Activated effector memory CD4-positive, alpha-beta T cell treated with anti-CD3 and anti-CD28 coated beads, Interleukin-2, amount 50 U/mL, for 16 hours (primary cell): ENCODE measurements around the gene SAMD13.

Source experiments
- DNase-seq: peaks from one replicate; pipeline ENCODE4 v3.0.0-alpha.2; 2020

The SAMD13 gene

DNA sequence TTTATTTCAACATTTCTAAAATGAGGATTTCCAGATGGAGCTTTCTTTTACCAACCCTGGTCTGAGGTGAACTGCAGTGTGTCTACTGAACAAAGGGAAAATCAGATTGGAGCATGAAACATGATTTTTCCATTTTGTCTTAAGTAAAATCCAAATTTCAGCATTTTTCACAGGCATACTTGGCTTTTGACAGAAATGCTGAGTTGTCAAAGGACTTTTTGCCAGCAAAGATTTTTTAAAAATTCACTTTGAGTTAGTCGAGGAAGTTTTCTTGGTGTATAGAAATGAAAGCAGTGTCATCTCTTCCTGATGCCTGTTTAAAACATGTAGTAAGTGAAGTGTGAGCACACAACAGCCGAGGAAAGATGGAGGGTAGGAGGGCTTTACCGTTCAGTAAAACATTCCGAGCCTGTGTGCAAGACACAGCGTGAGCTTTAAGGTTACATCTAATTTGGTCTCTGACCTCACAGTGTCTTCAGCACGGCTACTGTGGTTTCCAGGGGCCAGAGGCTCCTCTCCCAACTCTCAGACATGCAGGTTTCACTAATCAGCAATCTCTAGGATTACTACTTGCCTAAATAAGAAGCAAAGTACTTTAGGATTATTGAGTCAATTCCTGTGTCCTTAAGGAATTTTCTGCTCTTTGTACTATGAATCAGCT, 45.9 kb downstream of the SAMD13 start:
- DNase-seq = no peak

- no peak for DNase-seq
Observed at GRCh38 chr1:84347932-84348555, 46.5 kb downstream of the SAMD13 start.

DNA sequence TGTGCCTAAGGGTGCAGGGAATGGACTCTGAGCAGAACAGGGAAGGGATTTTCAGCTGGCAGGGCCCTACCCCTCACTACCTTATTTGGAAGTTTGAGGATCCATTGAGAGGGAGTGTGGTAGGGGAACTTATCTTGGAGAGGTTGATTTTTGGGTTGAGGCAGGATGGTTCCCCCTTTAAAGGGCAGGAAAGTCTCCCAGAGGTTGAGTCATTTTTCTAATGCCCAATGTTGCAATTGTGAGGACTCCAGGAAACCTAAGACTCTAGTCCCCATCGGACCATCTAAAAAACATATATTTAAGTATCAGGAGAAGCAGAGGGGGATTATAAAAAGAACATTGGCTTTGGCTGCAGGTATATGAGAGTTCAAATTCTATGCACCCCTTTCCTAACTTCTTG, 47.3 kb downstream of the SAMD13 start:
- DNase-seq = no peak

DNA sequence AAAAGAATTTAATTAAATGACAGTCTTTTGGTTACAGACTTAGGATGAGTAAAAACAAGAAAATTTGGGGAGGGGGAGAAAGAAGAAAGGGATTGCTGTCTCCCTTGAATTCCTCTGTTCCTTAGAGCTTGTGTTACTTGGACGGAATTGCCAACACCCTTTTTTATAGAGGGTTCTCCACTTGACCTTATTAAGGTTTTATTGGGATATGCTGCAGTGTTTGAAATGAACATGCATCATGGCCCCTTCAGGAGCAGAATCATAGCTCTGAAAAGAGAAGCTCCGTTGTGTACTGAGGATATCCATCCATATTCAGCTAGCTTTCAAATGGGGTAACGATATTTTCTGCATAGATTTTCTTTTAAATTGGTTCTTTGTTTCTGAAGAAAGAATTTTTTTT, 48.6 kb downstream of the SAMD13 start:
- DNase-seq = no peak

DNA sequence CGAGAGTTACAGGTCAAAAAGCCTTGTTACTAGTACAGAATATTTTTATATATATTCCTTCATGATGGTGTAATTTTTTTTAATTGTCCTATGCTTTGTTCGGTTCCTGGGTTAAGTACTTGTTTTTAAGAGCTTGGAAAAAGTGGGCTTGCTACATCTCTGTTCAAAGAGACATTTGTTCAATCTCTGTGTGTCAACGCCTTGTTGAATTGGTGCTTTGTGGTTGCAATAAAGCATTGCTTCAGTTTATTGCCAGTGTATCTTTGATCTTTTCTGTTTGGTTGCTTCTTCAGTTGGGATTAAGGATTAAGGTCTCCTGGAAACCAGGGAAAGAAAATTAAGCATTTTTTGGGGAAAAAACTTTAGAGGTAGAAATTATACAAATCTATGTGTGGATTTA, 49.0 kb downstream of the SAMD13 start:
- DNase-seq = no peak

DNA sequence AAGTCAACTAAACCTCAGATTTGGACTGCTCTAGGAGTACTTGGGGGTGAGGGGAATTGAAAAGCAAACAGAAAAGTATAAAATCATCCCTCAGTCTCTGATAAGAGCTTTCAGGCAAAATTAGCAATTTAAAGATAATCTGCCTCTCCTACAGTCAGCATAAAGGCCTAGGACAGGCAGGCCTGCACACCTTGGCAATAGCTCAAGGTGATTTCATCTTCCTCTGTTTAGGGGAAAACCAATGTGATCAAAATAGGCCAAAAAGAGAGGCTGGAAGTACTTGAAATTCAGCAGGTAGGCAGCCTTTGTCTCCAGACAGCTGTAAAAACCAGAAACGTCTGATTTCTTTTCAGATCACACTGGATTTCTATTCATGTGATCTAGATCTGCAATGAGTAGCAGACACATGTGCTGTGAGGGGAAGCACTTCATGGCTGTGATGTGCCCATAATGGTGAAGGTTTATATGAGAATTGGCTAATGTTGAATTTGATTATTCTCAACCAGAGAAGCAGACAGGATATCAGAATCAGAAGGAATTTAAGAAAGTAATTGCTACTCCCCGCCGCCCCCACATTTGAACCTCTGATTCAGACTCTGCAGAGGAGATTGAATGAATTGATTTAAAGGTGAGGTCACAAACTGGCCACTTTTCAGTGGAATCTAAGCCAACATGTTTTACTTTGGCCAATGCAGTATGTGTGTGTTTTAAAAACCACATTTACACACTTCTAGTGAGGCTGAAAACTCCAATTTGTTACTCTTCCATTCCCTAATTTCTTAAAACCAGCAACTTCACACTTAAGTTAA, 51.0 kb downstream of the SAMD13 start:
- DNase-seq = no peak

DNA sequence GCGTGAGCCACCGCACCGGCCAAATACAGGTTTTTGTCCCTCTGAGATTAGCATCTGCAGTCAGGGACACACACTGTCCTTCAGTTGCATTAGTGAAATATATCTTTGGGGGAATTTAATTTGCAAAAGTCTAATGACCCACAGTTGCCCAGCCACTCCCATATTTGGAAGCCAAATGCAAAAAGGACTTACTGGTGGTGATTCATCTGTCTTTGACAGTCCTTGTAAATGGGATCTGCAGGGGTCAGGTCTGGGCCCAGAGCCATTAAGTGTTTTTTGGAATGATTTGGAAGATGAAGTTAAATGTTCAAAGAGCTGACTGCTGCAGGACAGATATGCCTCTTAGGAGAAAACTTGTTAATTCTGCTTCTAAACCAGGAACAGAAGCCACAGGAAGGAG, 52.2 kb downstream of the SAMD13 start:
- DNase-seq = no peak

- no peak for DNase-seq
Observed at GRCh38 chr1:84355556-84355955, 54.0 kb downstream of the SAMD13 start.

GRCh38 chr1:84356881-84357280, 55.4 kb downstream of the SAMD13 start:
- no peak for DNase-seq

DNA sequence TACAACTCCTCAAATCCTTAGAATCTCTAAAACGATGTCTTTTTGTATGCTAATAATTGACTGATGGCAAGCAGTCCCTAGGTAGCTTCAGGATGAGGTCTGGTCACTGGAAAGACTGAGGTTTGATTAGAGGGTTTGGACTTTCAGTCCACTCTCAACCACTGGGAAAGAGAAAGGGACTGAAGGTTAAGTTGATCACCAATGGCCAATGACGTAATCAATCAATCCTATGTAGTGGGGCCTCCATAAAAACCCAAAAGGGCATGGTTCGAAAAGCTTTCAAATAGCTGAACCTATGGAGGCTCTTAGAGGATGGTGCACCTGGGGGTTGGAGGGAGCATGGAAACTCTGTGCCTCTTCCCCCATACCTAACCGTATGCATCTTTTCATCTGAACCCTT, 57.2 kb downstream of the SAMD13 start:
- DNase-seq = no peak

GRCh38 chr1:84360316-84360715, 58.8 kb downstream of the SAMD13 start:
- no peak for DNase-seq

GRCh38 chr1:84361796-84362195, 60.3 kb downstream of the SAMD13 start:
- DNase-seq = no peak

- no peak for DNase-seq
Observed at GRCh38 chr1:84363019-84363418, 61.5 kb downstream of the SAMD13 start.

- DNase-seq = no peak
Observed at GRCh38 chr1:84363622-84364021, 62.1 kb downstream of the SAMD13 start.

DNA sequence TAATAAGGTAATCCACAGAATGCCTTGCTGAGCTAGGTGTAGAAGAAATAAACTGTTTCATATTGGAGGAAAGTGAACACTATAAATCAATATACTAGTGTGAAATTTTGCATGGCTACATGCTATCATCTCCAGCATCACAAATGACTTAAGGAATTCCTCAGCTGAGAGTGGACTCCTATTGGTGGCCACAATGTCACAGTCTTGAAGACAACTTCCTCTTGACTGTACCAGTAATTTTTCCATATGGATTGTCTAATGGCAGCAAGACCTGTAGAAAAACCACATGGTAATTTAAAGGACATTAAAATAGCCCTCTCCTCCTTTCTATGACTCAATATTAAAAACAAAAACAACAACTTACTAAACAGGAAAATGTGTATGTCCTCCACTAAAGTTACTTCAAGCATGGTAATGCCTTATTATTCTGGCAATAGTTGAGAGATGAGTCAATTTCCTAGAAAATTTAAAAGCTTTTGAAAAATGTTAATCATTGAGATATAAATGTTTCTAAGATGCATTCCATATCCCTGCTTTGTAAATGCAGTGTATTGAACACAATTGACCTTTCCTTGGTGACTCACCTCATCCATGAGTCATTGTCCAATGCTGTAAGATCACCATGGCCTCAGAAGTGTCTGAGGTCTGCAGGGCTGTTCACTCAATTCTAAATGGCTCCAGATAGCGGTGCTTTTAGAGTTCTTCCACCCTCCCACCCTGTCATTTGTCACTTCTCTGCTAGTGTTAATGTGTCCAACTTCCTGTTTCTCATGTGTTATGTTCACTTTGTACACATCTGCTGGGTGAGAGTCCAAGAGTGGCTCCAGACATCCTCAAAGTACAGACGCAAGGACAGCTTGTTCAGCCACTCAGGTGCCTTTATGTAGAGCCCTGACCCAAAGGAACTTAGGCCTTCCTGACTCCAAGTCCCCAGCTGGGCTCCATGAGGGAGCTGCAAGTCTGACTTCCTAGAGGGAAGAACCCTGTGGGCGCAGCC, 64.0 kb downstream of the SAMD13 start:
- no peak for DNase-seq

- DNase-seq = no peak
Observed at GRCh38 chr1:84366786-84367185, 65.3 kb downstream of the SAMD13 start.

DNA sequence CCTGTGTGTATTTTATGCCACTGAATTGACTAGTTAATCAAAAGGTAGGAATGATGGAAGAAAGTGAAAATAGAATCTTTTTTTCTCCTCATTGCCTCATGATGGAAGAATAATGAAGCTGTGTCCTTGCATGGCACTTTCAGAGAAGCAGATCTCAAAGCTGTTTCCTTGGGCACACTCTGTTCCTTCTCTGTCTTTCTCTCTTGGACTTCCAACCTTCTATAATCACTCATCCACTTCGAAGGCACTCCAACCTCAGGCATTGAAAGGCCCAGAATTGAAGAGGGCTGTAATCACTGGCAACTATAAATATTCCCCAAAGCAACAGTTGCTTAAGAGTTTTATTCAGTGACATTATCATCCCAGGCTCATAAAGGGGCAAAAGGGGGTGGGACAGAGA, 65.7 kb downstream of the SAMD13 start:
- DNase-seq = no peak

DNA sequence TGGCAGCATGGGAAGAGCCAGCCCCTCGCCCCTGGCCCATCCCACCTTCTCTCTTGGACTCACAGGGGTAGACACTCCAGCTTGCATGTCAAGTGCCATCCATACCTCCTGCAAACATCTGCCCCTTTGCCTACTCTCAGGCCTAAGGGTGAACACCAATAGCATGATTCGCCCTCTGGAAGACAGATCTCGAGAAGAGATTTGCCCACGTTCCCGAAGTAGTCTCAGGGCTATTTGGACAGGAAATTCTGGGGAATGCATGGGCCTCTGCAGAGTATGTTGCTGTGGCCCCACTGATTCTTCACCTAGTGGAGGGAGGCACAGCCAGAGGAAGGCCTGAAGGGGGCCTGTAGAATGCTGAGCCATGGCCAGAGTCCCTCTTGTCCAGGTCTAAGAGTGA, 66.9 kb downstream of the SAMD13 start:
- no peak for DNase-seq

DNA sequence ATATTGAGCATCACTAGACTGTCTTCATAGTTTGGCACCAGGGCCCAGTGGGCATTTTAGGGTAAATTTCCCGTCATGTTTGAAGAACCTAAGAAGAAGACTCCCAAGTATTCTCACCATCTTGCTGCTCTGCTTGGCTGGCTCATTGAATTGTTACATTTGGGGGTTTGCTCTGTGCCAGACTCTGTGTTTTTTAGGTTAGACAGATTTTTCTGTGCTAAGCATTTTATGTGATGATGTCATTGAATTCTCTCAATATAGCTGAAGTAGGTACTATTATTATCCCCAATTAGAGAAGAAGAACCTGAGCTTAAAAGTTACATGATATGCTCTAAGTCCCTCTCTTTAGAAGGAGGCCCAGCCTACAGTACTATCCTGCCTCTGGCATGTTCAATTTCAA, 68.8 kb downstream of the SAMD13 start:
- DNase-seq = no peak

DNA sequence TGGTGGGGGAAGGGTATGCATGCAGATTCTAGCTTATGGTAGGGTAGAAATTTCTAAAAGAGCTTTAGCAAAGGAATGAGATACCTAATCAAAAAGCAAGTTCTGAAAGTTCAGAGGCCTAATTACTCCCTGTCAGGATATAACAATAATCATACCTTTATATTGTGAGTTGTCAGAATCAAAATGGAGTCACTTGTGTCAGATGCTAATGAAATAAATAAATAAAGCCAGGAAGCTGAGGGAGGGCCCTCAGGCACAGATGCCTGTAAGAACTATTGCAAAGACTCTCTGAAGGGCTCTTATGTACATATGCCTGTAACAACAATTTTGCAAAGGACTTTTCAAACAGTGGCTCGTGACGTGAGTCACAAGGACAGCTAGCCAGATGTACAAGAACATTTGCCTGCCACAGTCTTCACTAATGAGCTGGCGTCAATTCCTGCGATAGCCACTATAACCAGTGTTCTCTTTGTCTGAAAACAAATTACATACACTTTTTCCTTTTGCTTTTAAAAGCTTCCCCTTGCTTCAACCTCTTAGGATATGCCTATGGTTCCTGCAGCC, 69.4 kb downstream of the SAMD13 start:
- no peak for DNase-seq

- no peak for DNase-seq
Observed at GRCh38 chr1:84373436-84374141, 72.1 kb downstream of the SAMD13 start.
